T-helper 1 cell (primary cell): ENCODE results near the gene CYBRD1.
A peak's percentile ranks its signal among the peaks of the same experiment; 100 is the strongest.
"Not testable (repeated sequence)": the region's sequence is repeated elsewhere in the genome, so short reads cannot be mapped to it uniquely, and the experiment has no call there.

Experiments
- DNase-seq, 5 donors: peaks; one replicate each; pipeline ENCODE4 v3.0.0-alpha.2; 2012 to 2020

CYBRD1 gene

GRCh38 chr2:171515672-171516298 is 6.5 kb upstream of the CYBRD1 start:
- DNase-seq = no peak

DNA sequence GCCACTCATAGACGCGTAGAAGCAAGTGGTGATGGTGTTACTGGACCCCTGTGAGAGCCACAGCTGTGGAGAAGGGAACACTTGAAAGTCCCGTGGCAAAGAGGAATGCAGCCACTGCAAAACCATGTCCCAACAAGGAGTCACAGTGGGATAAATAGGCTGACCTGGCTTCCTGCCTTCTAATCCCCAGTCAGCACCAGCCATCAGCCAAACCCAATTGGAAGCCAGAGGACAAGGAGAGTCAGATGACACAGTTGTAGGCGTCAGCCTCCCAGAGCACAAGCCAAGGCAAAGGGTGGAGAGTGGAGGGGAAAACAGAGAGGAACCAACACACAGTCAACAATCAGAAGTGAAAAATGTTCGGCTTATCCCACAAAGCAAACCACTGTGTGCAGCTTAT is 5.5 kb upstream of the CYBRD1 start:
- no peak for DNase-seq

DNA sequence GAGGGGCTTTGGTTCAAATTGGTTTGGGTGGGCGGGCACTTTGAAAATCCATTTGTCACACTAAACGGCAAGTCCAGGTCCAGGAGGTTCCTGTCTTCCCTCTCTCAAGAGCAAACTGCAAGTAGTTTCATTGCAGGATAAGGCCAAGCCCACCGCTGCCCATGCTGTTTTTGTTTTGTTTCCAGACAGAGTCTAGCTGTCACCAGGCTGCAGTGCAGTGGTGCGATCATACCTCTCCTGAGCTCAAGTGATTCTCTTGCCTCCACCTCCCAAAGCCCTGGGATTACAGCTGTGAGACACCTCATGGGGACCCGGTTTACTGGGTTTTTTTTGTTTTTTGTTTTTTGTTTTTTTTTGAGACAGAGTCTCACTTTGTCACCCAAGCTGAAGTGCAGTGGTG is 1.8 kb upstream of the CYBRD1 start:
- no peak for DNase-seq

- DNase-seq = no peak
Measured at GRCh38 chr2:171521361-171522051, 768 bp upstream of the CYBRD1 start.

- peak in 1 of 5 donors; percentile 16 for DNase-seq
Measured at GRCh38 chr2:171522788-171523087, 464 bp downstream of the CYBRD1 start.

GRCh38 chr2:171523088-171524017 is 1.1 kb downstream of the CYBRD1 start:
- peak in 1 of 5 donors; percentile 12 for DNase-seq

DNA sequence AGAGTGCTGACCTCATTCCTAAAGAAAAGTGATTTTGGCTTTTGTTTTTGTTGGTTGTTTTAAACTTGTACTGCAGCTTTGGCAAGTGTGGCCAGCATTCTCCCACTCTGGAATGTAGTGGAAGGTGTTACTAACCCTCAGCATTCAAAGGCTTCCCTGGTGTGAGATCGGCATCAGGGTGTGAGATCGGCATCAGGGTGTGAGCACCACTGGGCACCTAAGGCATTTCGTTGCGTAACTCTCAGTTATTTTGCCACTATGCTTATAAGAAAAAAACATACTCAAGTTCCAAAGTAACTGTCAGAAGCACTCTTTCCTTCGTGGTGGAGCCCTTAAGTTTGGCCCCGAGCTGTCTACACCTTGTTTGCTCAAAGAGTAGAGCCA is 1.7 kb downstream of the CYBRD1 start:
- no peak for DNase-seq

GRCh38 chr2:171529914-171530313 is 7.6 kb downstream of the CYBRD1 start:
- DNase-seq = no peak

DNA sequence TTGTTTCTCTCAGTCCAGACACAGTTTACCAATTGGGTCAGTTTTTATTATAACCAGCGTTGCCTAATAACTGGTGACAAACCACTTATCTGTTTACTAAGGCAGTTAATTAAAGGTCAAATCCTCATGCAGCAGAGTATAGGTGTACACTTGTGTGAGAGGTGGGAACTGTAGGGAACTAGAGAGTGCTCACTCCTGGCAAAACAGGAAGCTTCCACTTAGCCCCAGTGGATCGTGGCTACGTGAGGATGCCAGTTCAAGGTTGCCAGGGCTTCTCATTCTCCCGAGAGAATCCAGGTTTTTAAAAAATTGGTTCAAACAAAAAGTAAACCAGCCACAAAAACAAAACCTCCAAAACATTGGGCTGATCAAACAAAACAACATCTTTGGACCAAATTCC is 8.1 kb downstream of the CYBRD1 start:
- DNase-seq = no peak

DNA sequence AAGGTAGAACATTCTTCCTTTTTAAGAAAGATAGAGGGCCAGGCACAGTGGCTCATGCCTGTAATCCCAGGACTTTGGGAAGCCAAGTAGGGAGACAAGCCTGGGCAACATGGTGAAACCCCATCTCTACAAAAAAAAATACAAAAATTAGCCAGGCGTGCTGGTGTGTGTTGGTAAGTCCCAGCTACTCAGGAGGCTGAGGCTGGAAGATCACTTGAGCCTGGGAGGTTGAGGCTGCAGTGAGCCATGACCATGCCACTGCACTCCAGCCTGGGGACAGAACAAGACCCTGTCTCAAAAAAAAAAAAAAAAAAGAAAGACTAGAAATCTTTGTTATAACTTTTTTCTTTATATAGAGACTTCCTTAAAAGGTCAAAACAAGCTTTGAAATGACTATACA is 8.6 kb downstream of the CYBRD1 start:
- not testable (repeated sequence) for DNase-seq

- DNase-seq = no peak
Measured at GRCh38 chr2:171531291-171531690, 9.0 kb downstream of the CYBRD1 start.

DNA sequence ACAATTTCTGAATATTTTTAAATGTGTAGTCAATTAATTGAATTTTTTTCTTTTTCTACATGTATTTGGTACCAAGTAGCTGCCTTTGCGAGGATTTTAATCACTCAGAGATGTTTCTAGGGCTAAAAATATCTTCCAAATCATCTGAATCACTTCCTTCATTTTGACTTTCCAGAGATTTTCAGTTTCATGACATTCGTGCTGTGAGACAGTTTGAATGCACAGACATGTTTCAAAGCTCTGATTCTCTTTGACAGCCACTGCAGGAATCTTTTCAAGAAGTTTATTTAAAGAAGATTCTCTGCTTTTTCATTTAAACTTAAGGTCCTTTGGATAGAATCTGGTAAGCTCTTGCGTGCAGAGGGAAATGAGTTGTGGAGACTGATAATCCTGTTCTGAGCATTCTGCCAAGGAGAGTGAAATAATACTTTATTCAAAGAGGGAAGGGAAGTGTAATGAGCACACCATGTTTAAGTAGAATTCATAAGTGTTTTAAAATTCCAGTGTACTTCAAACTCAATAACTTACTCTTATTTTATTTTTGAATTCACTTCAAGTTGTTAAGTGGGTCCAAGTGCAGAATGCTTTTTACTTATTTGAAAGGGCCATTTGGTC is 9.7 kb downstream of the CYBRD1 start:
- no peak for DNase-seq

DNA sequence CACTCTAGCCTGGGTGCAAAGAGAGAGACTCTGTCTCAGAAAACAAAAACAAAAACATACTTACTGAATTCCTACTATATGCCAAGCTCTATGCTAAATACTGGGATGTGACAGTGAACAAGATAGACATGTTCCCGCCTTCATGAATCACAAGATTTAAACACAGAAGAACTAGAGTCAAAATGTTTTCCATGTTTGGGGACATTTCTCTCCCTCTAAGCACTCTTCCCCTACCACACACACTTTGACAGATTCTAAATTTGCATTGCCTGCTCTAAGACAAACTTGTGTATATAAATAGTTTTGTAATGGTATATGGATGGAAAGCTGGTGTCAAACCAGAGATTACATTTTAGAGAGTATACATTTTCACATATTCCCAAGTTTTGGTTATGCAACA is 11.1 kb downstream of the CYBRD1 start:
- DNase-seq = no peak

- DNase-seq = not testable (repeated sequence)
Measured at GRCh38 chr2:171535528-171535927, 13.3 kb downstream of the CYBRD1 start.

DNA sequence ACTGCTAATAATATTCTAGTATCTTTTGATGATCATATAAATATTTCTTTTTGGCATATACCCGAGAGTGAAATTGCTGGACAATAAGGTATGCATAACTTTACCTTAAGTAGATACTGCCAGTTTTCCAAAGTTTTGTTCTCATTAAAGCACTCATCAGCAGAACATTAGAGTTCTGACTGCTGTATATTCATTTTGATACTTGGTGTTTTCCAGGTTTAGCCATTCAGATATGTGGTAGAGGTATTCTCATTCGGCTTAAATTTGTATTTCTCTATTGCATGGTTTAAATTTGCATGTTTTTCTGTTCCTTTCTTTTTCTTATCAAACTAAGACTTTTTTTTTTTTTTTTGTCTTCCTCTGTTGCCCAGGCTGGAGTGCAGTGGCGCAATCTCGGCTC is 18.2 kb downstream of the CYBRD1 start:
- no peak for DNase-seq

GRCh38 chr2:171541202-171541887 is 19.1 kb downstream of the CYBRD1 start:
- DNase-seq = no peak

DNA sequence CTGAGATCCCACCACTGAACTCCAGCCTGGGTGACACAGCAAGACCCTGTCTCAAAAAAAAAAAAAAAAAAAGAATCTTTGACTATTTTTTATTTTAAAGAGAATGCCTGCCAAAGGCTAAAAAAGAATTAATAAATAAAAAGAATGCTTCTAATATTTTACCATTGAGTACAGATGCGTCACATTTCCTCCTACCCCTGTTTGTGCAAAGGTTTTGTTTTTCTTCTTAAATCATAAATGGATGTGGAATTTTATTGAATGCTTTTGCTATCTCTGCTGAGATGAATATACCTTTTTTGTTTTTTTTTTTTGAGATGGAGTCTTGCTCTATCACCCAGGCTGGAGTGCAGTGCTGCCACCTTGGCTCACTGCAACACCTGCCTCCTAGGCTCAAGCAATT is 22.8 kb downstream of the CYBRD1 start:
- DNase-seq = no peak

DNA sequence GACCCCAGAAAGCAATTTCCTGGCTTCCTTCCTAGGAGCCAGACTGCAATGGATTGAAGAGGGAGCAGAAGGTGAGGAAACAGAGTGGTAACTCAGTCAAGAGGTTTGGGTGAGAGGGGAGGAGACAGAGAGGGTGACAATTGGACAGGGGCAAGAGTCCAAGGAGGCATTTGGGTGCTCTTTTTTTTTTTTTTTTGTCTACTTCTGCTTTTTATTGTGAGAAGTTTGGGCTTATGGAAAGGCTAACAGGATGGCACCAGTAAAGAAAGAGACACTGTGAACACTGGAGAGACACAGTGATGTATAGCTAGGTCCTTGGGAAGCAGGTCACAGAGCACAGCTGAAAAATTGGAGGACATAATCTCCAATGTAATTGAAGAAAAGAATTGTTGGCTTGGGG is 25.0 kb downstream of the CYBRD1 start:
- DNase-seq = no peak

- DNase-seq = no peak
Measured at GRCh38 chr2:171547720-171548119, 25.4 kb downstream of the CYBRD1 start.

DNA sequence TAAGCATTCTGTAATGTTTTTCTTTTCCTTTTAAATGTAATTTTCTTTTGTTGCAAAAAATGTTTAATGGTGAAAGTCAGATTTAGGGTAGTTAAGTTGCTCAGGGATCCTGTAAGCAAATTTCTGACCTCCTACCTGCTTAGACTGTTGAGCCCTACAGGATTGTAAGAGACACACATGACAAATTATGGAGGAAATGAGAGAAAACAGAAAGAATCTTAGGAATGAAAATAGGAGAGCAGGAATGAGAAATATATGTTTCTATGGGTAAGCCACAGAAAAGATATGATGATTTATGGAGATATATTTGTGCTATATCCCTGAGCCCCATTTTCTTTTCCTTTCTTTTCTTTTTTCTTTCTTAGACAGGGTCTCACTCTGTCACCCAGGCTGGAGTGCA is 28.3 kb downstream of the CYBRD1 start:
- no peak for DNase-seq

GRCh38 chr2:171551836-171552235 is 29.6 kb downstream of the CYBRD1 start:
- no peak for DNase-seq

GRCh38 chr2:171553236-171553635 is 31.0 kb downstream of the CYBRD1 start:
- DNase-seq = no peak

- DNase-seq = peak in 1 of 5 donors; percentile 18
Measured at GRCh38 chr2:171553858-171554257, 31.6 kb downstream of the CYBRD1 start.
